Measurements from ENCODE around the gene CXorf58. TPM values are rescaled to one million over a fixed set of nuclear protein-coding genes. Genes with fewer than 3 reads are reported as not detected.
A peak's percentile ranks its signal among the peaks of the same experiment; 100 is the strongest.
"Not testable (repeated sequence)": the region's sequence is repeated elsewhere in the genome, so short reads cannot be mapped to it uniquely, and the experiment has no call there.

The CXorf58 gene
- total RNA-seq, 1 donor from 2014 or later: 0.13 TPM

DNA sequence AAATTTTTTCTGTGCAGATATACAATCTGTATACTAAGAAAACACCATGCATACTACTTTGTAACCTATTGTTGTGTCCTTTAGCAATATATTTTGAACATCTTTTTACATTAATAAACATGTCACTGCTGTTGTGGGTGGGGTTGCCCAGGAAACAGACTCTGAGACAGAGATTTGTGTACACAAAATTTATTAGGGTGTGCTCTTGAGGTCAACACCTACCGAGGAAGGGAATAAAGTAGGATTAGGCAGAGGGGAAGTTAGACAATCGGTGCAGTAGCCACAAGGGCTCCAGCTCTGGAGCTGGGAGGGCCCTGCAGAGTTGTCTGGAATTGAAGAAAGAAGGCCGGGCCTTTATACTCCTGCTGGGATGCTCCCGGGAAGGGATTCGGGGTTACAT is 56.4 kb downstream of the CXorf58 start:
- Mint-ChIP-seq H3K4me1 (peaks cover 14% of the 10 kb centered on the region), H3K27me3 (ENCODE audit: low read depth) (no peaks in the 10 kb centered on the region), H3K9me3 (peaks cover 8% of the 10 kb centered on the region), H3K4me3 (no peak overlapping the region), H3K36me3 (no peaks in the 10 kb centered on the region), H3K27ac (no peak overlapping the region)
- no peak for DNase-seq (ENCODE audit: low spot score in 2 of 2, unreplicated experiment in 2 of 2)
- TF ChIP-seq CTCF (IDR thresholded peaks at IDR 0.05; ENCODE audit: unreplicated experiment): no peak

GRCh38 chrX:23965630-23966029 is 57.8 kb downstream of the CXorf58 start:
- not testable (repeated sequence) for H3K27me3 Mint-ChIP-seq (ENCODE audit: low read depth); H3K4me3 Mint-ChIP-seq; H3K36me3 Mint-ChIP-seq; H3K9me3 Mint-ChIP-seq; DNase-seq (ENCODE audit: low spot score in 2 of 2, unreplicated experiment in 2 of 2); H3K27ac Mint-ChIP-seq; H3K4me1 Mint-ChIP-seq

- no peak for TF ChIP-seq CTCF (IDR thresholded peaks at IDR 0.05; ENCODE audit: unreplicated experiment)
- peaks cover 27% of the 10 kb centered on the region for H3K4me1 Mint-ChIP-seq
- H3K27me3 Mint-ChIP-seq (ENCODE audit: low read depth): no peaks in the 10 kb centered on the region
- no peak overlapping the region for H3K4me3 Mint-ChIP-seq
- H3K9me3 Mint-ChIP-seq: no peaks in the 10 kb centered on the region
- DNase-seq (ENCODE audit: low spot score in 2 of 2, unreplicated experiment in 2 of 2): no peak
- peaks cover 9% of the 10 kb centered on the region for H3K36me3 Mint-ChIP-seq
- no peak overlapping the region for H3K27ac Mint-ChIP-seq
Observed at GRCh38 chrX:23978491-23978890, 70.7 kb downstream of the CXorf58 start.

DNA sequence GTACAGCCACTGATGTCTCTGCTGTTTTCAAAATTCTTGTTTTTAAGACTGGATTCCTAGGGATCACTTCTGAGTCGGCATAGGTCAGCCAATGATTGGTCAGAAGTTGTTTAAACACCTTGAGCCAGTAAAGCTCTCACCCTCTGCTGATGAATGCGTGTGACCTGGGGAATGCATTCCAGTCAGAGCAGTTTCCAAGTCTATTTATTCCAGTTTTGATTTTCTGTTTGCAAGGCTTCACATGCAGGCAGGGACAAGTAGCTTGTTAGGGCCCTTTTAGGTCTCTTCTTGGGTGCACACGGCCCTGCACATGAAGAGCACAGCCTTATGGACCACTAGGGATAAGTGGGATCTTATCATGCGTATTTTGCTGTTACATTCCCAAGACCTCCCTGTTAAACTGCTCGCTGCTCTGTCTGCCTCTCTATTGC is 72.2 kb downstream of the CXorf58 start:
- Mint-ChIP-seq H3K4me1 (peaks cover 31% of the 10 kb centered on the region), H3K27me3 (ENCODE audit: low read depth) (no peaks in the 10 kb centered on the region), H3K9me3 (no peaks in the 10 kb centered on the region), H3K27ac (peak overlapping the region; percentile 15), H3K36me3 (peaks cover 9% of the 10 kb centered on the region), H3K4me3 (no peak overlapping the region)
- no peak for DNase-seq (ENCODE audit: low spot score in 2 of 2, unreplicated experiment in 2 of 2)
- no peak for TF ChIP-seq CTCF (IDR thresholded peaks at IDR 0.05; ENCODE audit: unreplicated experiment)

GRCh38 chrX:23981222-23981621 is 73.4 kb downstream of the CXorf58 start:
- peaks cover 34% of the 10 kb centered on the region for H3K4me1 Mint-ChIP-seq
- DNase-seq (ENCODE audit: low spot score in 2 of 2, unreplicated experiment in 2 of 2): no peak
- peaks cover 11% of the 10 kb centered on the region for H3K36me3 Mint-ChIP-seq
- TF ChIP-seq CTCF (IDR thresholded peaks at IDR 0.05; ENCODE audit: unreplicated experiment): no peak
- H3K4me3 Mint-ChIP-seq: no peak overlapping the region
- H3K27ac Mint-ChIP-seq: peak overlapping the region; percentile 55
- no peaks in the 10 kb centered on the region for H3K27me3 Mint-ChIP-seq (ENCODE audit: low read depth)
- no peaks in the 10 kb centered on the region for H3K9me3 Mint-ChIP-seq

DNA sequence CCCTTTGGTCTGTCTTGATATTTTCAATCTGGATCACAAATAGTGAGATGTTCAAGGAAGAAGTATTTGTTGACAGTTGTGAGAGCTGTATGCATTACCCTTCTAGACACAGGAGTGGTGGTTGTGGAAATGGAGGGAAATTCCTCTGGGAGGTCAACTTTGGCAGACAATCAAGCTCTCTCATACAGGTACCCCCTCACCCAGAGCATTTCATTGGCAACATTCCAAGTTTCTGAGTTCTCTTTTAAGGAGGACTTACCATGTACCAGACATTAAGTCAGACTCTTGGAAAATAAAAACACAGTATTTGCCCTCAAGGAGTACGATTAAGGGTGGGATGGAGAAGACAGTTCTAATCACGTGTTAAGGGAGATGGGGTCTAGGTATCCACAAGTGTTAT is 73.9 kb downstream of the CXorf58 start:
- DNase-seq (ENCODE audit: low spot score in 2 of 2, unreplicated experiment in 2 of 2): no peak
- H3K27ac Mint-ChIP-seq: peak overlapping the region; percentile 55
- H3K4me1 Mint-ChIP-seq: peaks cover 34% of the 10 kb centered on the region
- no peak overlapping the region for H3K4me3 Mint-ChIP-seq
- H3K27me3 Mint-ChIP-seq (ENCODE audit: low read depth): no peaks in the 10 kb centered on the region
- TF ChIP-seq CTCF (IDR thresholded peaks at IDR 0.05; ENCODE audit: unreplicated experiment): no peak
- no peaks in the 10 kb centered on the region for H3K9me3 Mint-ChIP-seq
- H3K36me3 Mint-ChIP-seq: peaks cover 15% of the 10 kb centered on the region
